Measurements from ENCODE around the gene ABCA7. TPM values are rescaled to one million over a fixed set of nuclear protein-coding genes. Genes with fewer than 3 reads are reported as not detected.
A peak's percentile ranks its signal among the peaks of the same experiment; 100 is the strongest.

Gene ABCA7
- total RNA-seq, 1 experiment from 2014 or later: 18.2 TPM

DNA sequence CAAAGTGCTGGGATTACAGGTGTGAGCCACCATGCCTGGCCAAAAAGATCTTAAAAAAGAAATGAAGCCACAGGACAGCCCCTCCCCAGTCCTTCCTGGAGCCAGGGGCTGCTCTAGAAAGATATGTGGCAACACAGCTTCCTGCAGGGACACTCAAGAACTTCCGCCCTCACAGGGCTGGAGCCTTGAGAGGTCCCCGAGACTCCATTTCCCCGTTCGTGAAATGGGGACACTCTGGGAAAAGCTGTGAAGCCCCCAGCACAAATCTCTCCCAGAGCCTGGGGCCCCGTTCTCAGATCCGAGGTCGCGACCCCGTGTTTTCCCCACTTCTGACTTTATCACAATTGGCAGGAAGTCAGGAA is 61.4 kb downstream of the ABCA7 start:
- no TSS peak for BruUV-seq (replicated peaks)
- H3K27ac Mint-ChIP-seq (ENCODE audit: low read depth, unreplicated experiment): peak overlapping the region; percentile 78
- CTCF ChIA-PET: interaction anchor here (0.6 to 1.1 kb wide), 3 partner anchors 15 to 361 kb away, joined by 3 read pairs; no protein-coding TSS in a partner anchor
- no peak overlapping the region for H3K4me3 Mint-ChIP-seq (ENCODE audit: unreplicated experiment)
- no peak for TF ChIP-seq CTCF (IDR thresholded peaks at IDR 0.05; ENCODE audit: unreplicated experiment)
- H3K36me3 Mint-ChIP-seq (ENCODE audit: insufficient read depth, unreplicated experiment): peaks cover 32% of the 10 kb centered on the region
- no peaks in the 10 kb centered on the region for H3K27me3 Mint-ChIP-seq (ENCODE audit: insufficient read depth, unreplicated experiment)
- peaks cover 6% of the 10 kb centered on the region for H3K9me3 Mint-ChIP-seq (ENCODE audit: unreplicated experiment)
- peaks cover 23% of the 10 kb centered on the region for H3K4me1 Mint-ChIP-seq (ENCODE audit: insufficient read depth, unreplicated experiment)
- DNase-seq (ENCODE audit: unreplicated experiment): no peak
- intact Hi-C loops (cut with micrococcal nuclease): loop anchor here (5.0 kb wide), 2 partner anchors 34 to 81 kb away; partner anchors contain the start of gene ARHGAP45
- POLR2A ChIA-PET: interaction anchor here (0.6 to 6.6 kb wide), 18 partner anchors 15 to 165 kb away, joined by 3 to 73 read pairs (median 4); partner anchors contain the start of genes ARHGAP45, CNN2 and WDR18

DNA sequence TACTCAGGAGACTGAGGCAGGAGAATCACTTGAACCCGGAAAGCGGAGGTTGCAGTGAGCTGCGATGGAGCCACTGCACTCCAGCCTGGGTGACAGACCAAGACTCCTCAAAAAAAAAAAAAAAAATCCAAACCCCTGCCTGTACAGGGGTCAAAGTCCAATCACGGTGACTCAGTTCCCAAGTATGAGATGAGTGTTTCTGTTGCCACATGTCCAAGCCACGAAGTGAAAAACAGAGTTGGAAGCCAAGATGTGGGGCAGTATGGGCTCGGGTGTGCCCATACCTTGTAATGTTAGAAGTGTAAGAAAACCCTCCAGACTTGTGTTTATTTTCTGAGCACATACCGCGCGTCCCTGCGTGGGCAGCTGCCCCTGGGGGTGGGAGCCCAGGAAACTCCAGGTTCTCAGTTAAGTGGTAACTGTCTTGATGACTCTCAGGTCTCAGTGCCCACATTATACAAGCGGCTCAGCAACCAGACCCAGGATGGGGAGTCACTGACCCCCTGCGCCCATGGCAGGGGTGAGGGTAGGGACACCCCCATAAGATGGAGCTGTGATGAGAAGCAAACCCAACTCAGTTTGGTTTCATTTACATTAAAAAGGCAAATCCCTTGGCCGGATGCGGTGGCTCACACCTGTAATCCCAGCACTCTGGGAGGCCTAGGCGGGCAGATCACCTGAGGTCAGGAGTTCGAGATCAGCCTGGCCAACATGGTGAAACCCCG is 62.7 kb downstream of the ABCA7 start:
- no TSS peak for BruUV-seq (replicated peaks)

DNA sequence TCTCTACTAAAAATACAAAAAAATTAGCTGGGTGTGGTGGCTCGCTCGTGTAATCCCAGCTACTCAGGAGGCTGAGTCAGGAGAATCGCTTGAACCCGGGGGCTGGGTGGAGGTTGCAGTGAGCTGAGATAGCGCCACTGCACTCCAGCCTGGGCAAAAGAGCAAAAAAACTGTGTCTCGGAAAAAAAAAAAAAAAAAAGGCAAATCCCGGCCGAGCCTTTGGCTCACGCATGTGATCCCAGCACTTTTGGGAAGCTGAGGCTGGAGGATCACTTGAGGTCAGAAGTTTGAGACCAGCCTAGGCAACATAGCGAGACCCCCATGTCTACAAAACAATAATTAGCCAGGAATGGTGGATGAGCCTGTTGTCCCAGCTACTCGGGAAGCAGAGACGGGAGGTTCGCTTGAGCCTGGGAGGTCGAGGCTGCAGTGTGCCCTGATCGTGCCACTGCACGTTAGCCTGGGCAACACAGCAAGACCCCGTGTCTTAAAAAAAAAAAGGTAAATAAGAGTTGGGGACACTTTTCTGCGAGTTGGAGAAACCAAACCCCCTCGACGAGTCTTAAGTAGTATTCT is 63.3 kb downstream of the ABCA7 start:
- Mint-ChIP-seq H3K36me3 (ENCODE audit: insufficient read depth, unreplicated experiment) (peaks cover 48% of the 10 kb centered on the region), H3K4me1 (ENCODE audit: insufficient read depth, unreplicated experiment) (peaks cover 16% of the 10 kb centered on the region), H3K4me3 (ENCODE audit: unreplicated experiment) (peak overlapping the region; percentile 71), H3K27ac (ENCODE audit: low read depth, unreplicated experiment) (peak overlapping the region; percentile 78), H3K9me3 (ENCODE audit: unreplicated experiment) (peaks cover 6% of the 10 kb centered on the region), H3K27me3 (ENCODE audit: insufficient read depth, unreplicated experiment) (no peaks in the 10 kb centered on the region)
- BruUV-seq (replicated peaks): TSS peak; percentile 78
- CTCF ChIA-PET: interaction anchor here (0.6 to 1.3 kb wide), 5 partner anchors 35 to 162 kb away, joined by 3 read pairs; no protein-coding TSS in a partner anchor
- POLR2A ChIA-PET: interaction anchor here (0.6 to 6.6 kb wide), 38 partner anchors 8 to 487 kb away, joined by 3 to 73 read pairs (median 4); partner anchors contain the start of genes ABCA7, ARHGAP45, CIRBP and CNN2
- no peak for TF ChIP-seq CTCF (IDR thresholded peaks at IDR 0.05; ENCODE audit: unreplicated experiment)
- intact Hi-C loops (cut with micrococcal nuclease): loop anchor here (5.0 kb wide), 2 partner anchors 36 to 79 kb away; partner anchors contain the start of gene ARHGAP45
- peak; percentile 47 for DNase-seq (ENCODE audit: unreplicated experiment)

More for the DNA sequence above, 62.7 kb downstream of the ABCA7 start:
- no peak for TF ChIP-seq CTCF (IDR thresholded peaks at IDR 0.05; ENCODE audit: unreplicated experiment)
- peak; percentile 100 for DNase-seq (ENCODE audit: unreplicated experiment)
- H3K4me3 Mint-ChIP-seq (ENCODE audit: unreplicated experiment): peak overlapping the region; percentile 71
- peaks cover 22% of the 10 kb centered on the region for H3K4me1 Mint-ChIP-seq (ENCODE audit: insufficient read depth, unreplicated experiment)
- intact Hi-C loops (cut with micrococcal nuclease): loop anchor here (5.0 kb wide), 2 partner anchors 35 to 80 kb away; partner anchors contain the start of gene ARHGAP45
- no peaks in the 10 kb centered on the region for H3K27me3 Mint-ChIP-seq (ENCODE audit: insufficient read depth, unreplicated experiment)
- H3K9me3 Mint-ChIP-seq (ENCODE audit: unreplicated experiment): peaks cover 6% of the 10 kb centered on the region
- peaks cover 44% of the 10 kb centered on the region for H3K36me3 Mint-ChIP-seq (ENCODE audit: insufficient read depth, unreplicated experiment)
- POLR2A ChIA-PET: interaction anchor here (0.6 to 6.6 kb wide), 39 partner anchors 9 to 487 kb away, joined by 3 to 73 read pairs (median 4); partner anchors contain the start of genes ABCA7, ARHGAP45, CIRBP and CNN2
- peak overlapping the region; percentile 78 for H3K27ac Mint-ChIP-seq (ENCODE audit: low read depth, unreplicated experiment)
- CTCF ChIA-PET: interaction anchor here (0.6 to 1.3 kb wide), 5 partner anchors 35 to 163 kb away, joined by 3 read pairs; no protein-coding TSS in a partner anchor

Data from MCF 10A (cell line).